Activated effector memory CD4-positive, alpha-beta T cell treated with anti-CD3 and anti-CD28 coated beads, Interleukin-2, amount 50 U/mL, for 16 hours (primary cell): ENCODE data around the gene HTRA3.

Experiments used
- DNase-seq: peaks from one replicate; pipeline ENCODE4 v3.0.0-alpha.2; 2020

HTRA3 gene

DNA sequence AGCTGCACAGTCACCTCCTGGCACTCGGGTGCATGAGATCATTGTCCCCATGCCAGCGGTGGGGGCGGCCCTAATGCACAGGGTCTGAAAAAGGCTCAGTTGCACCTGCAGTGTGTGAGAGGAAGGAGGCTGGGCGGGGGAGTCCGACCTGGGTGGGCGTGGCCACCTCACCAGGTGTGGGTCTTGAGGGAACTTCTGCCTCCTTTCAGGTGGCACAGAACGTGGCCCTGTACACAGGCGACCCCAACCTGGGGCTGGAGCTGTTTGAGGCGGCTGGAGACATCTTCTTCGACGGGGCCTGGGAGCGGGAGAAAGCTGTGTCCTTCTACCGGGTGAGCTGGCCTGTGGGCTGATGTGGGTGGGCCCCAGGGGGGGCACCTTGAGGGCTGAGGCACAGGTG lies 34.3 kb upstream of the HTRA3 start:
- DNase-seq, result no peak

DNA sequence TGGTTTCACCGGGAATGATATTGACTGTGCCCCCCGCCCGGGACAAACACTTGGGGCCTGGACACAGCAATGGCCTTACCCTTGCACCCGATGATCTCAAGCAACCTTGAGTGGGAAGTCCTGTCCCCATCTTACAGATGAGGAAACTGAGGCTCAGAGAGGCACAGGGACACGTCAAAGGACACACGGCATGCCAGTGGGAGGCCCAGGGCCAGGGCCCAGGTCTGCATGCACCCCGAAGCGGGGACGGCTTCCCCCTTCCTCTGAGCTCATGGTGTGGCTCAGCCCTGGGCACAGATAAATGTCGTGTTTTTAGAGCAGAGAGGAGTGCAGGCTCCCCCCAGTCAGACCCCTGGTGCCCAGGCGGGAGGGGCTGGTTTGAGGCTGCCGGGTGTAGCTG lies 33.9 kb upstream of the HTRA3 start:
- no peak for DNase-seq

- no peak for DNase-seq
Measured at GRCh38 chr4:8236106-8236919, 33.2 kb upstream of the HTRA3 start.

DNA sequence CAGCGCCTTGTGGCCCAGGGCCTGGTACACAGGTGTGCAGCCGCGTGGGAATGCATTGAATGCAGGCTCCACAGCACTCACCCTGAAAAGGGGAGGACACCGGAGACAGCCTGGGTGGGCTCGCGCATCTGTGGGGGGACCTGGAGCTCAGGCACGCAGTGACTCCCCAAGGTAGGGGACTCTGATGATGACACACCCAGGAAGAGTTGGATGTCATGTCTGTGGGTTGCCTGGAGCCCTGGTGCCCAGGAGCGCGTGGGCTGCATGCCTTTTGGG lies 32.7 kb upstream of the HTRA3 start:
- no peak for DNase-seq

GRCh38 chr4:8237256-8237989 lies 32.1 kb upstream of the HTRA3 start:
- no peak for DNase-seq

DNA sequence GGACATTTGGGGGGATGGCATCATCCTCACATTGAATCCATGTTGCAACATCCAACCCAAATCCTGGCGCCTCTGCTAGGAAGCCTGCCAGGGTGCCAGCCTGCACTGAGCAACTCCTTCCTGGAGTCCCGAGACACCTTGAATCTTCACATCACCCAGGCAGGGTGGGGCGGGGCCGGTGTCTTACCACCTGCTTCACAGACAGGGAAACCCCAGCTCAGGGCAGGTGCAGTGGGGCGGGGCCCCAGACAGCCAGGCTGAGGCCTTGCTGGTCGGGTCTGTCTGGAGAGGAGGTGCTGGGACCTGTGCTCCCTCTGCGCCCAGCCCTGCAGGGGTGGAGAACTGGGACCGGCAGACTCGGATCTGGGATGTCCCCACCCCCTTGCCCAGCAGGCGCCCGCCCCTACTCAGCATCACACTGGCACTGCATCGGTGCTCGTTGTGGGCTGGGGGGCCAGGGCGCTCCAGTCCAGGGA lies 31.5 kb upstream of the HTRA3 start:
- no peak for DNase-seq

DNA sequence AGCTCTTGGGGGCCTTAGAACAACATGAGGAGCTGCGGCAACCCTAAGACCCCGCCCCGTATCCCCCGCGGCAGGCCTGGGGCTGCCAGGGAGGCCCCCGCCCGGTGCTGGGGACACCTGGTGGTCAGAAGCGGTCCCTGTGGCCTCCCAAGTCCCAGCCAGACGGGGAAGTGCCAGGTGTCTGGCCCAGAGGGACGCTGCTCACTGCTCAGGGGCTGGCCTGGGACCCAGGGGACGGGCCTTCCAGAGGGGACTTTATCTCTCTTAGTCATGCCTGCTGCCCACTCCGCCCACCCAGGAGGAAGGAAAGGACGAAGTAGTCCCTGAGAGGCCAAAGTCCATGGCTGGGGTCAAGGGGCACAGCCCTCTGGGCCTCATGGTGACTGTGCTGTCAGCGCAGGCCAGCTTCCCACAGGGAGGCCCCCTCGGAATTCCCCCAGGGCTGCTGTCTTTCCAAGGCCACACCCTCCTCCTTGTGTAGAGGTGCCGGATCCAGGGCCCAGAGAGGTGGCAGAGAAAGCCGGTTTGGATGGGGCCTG lies 31.0 kb upstream of the HTRA3 start:
- DNase-seq, result no peak

GRCh38 chr4:8239226-8239625 lies 30.3 kb upstream of the HTRA3 start:
- DNase-seq, result no peak

GRCh38 chr4:8239661-8240060 lies 29.9 kb upstream of the HTRA3 start:
- DNase-seq, result no peak

DNA sequence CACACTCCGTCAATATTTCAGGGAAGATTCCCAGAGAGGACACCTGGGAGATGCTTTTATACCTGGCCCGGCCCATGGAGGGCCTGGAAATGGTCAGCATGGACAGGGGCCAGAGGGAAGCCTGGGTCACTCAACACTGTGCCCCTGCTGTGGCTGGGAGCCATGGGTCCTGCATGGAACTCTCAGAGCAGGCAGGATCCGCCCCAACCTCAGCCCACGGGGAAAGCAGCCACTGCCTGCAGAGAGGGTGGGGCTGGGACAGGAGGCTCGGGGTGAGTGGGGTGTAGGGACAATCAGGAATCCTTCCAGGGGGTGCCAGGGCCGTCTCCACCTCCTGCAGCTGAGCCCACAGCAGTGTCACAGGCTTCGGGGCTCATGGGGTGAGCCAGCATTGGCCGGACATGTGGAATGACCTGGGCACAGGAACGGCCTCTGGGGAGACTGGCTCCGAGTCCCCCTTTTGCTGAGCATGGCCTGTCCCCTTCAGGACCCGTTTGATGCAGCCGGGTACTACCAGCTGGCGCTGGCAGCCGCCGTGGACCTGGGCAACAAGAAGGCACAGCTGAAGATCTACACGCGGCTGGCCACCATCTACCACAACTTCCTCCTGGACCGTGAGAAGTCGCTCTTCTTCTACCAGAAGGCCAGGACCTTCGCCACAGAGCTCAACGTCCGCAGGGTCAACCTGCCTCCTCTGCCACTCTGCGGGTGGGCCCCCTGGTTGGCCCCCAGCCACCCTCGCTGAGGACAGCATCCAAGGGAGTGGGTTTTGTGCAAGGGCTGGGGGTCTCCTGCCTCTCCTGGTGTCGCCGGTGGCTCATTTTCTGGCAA lies 29.1 kb upstream of the HTRA3 start:
- DNase-seq, result no peak

- no peak for DNase-seq
Measured at GRCh38 chr4:8241211-8241779, 28.3 kb upstream of the HTRA3 start.

DNA sequence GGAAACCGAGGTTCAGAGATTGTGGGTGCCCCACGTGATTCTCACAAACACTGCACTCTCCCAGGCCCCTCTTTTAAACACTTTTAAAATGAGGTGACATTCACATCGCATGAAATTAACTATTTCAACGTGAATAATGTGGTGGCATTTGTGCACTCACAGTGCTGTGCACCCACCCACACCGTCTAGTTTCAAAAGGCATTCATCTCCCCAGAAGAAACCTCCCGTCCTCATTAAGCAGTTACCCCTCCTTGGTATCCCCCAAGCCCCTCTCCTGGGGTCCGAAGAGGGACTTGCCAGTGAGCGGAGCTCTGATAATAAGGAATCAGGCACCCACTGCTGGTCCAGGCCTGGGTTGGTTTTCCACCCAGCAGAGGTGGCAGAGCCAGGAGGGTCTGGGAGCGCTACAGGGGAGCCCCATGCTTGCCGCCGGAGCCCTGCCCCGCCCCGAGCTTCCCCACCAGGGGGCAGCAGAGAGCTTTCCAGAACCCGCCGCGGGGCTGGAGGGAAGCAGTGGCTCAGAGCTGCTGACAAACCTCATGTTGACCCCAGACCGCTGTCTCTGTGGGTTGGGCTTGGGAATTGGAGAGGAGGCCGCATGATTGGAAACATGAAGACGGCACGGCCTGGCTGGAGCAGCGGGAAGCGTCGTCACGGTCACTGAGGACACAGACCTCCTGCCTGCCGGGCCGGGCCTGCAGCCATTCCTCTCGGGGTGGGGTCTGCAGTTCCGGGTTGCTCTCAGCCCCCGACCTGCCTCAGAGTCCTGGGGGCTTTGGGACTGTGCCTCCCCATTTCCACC lies 27.5 kb upstream of the HTRA3 start:
- DNase-seq, result peak; percentile 93

GRCh38 chr4:8242782-8243560 lies 26.6 kb upstream of the HTRA3 start:
- DNase-seq, result no peak

GRCh38 chr4:8244001-8244757 lies 25.4 kb upstream of the HTRA3 start:
- no peak for DNase-seq

GRCh38 chr4:8244931-8245460 lies 24.6 kb upstream of the HTRA3 start:
- no peak for DNase-seq

DNA sequence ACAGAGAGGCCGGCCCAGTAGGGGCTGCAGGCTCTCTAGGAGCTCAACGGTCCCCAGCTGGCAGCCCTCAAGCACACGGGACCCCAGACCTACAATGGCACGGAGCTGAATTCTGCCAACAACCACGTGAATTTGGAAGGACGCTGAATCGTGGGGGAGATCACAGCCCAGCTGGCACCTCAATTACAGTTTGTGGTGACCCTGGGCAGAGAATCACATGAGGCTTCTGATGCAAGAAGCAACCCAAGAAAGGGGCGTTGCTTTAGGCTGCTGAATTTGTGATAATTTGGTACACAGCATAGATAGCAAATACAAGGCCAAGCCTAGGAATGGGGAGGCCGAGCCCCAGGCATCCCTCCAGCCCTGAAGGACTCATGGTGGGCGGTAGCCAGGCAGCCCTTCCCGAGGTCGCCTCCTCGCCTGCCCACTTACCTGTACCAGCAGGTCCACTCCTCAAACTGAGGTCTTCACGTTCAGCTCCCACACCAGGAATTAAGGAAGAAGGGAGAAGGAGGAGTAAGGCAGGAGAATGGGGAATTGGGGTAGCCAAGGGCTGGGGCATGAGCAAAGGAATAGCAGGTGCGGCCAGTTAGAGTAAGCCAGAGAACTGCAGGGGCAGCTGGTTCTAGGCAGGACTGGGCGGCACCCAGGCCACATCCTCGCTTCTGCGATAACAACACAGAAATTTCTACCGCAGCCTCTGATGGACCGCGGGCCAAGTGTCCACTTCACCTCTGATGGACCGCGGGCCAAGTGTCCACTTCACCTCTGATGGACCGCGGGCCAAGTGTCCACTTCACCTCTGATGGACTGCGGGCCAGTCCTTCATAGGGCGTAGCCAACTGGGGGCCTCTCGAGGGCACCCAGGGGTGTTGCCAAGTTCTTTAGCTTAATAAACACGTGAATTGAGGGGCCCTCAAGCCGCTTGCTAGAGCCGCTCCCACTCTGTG lies 23.4 kb upstream of the HTRA3 start:
- DNase-seq, result no peak

DNA sequence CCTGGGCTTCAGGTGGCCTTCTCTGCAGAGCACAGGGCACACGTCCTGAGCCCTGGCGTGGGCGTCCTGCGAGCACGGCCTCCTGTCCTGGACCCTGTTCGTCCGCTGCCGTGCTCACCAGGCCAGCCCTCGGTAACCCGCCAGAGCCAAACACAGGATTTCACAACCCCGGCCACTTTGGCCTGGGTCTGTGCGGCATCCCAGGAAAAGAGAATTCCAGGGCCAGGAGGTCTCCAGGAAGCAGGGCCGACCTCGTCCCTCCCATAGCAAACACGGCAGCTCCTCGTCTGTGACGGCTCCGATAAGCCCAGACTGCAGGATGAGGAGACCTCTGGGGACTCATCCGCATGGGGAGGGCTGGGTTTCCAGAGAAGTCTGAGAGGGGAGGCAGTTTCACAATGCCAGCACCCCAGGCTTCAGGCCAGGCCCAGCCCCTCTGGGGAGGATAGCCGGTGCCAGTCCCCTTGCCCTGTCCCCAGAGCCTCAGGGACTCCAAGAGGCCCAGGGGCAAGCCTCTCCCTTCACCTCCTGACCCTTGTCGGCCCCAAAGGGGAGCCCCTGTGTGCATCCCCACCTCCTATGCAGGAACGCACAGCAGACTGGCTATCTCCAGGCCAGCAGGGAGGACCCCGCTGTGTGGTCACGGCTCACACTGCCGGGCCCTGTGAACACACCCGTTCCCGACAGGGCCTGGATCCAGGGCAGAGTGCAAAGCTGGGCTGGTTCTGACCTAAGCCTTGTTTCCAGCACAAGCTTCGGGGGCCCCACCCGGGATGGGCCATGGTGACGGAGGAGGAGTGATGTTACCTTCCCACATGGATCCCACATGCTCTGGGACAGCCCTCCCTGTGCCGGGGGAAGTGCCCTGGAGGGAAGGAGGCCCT lies 22.3 kb upstream of the HTRA3 start:
- DNase-seq, result no peak

GRCh38 chr4:8248091-8248490 lies 21.5 kb upstream of the HTRA3 start:
- DNase-seq, result no peak
